Activated CD4-positive, alpha-beta T cell treated with anti-CD3 and anti-CD28 coated beads, Interleukin-2, amount 10 ng/mL, durations not matched to agents 24 days and 14 days (primary cell): Measurements from ENCODE around the gene DNAH10. TPM values are rescaled to one million over a fixed set of nuclear protein-coding genes. Genes with fewer than 3 reads are reported as not detected.

Source experiments
- DNase-seq: peaks from one replicate; pipeline ENCODE4 v3.0.0; 2022
- H3K27ac Mint-ChIP-seq: one replicate; pipeline ENCODE4 v1.8.0; 2022; ENCODE audit warnings: mild to moderate bottlenecking, mixed read lengths
- H3K27me3 Mint-ChIP-seq: one replicate; pipeline ENCODE4 v1.8.0; 2022; ENCODE audit warnings: mixed read lengths
- H3K36me3 Mint-ChIP-seq: one replicate; pipeline ENCODE4 v1.8.0; 2022; ENCODE audit warnings: low read depth, mild to moderate bottlenecking, mixed read lengths
- H3K4me1 Mint-ChIP-seq: one replicate; pipeline ENCODE4 v1.8.0; 2021; ENCODE audit warnings: mixed read lengths
- H3K4me3 Mint-ChIP-seq: one replicate; pipeline ENCODE4 v1.8.0; 2022; ENCODE audit warnings: mild to moderate bottlenecking, moderate library complexity, mixed read lengths
- H3K9me3 Mint-ChIP-seq: one replicate; pipeline ENCODE4 v1.8.0; 2021; ENCODE audit warnings: mixed read lengths
- intact Hi-C: fragments of 100-400 bp; cut with micrococcal nuclease; formaldehyde crosslinking; loops from one replicate; pipeline ENCODE4 v1.15.1; 2023
- total RNA-seq: library from RNA; stranded (reverse); gene quantifications from 2 replicates; pipeline ENCODE4 v1.2.3, GENCODE V29; 2022

The DNAH10 gene
- total RNA-seq, 1 donor from 2014 or later, result 0.14 TPM

- intact Hi-C loops, result no loop called here
- DNase-seq, result no peak
- Mint-ChIP-seq H3K4me1 (no peaks in the 10 kb centered on the region), H3K9me3 (no peaks in the 10 kb centered on the region), H3K4me3 (no peak overlapping the region), H3K27ac (no peak overlapping the region), H3K36me3 (no peaks in the 10 kb centered on the region), H3K27me3 (peaks cover 2% of the 10 kb centered on the region)
These were observed 115.9 kb downstream of the DNAH10 start for GRCh38 chr12:123877968-123878367.

- H3K27me3 Mint-ChIP-seq, result peaks cover 2% of the 10 kb centered on the region
- H3K27ac Mint-ChIP-seq, result no peak overlapping the region
- H3K4me1 Mint-ChIP-seq, result no peaks in the 10 kb centered on the region
- H3K9me3 Mint-ChIP-seq, result no peaks in the 10 kb centered on the region
- intact Hi-C loops, result no loop called here
- H3K4me3 Mint-ChIP-seq, result no peak overlapping the region
- H3K36me3 Mint-ChIP-seq, result no peaks in the 10 kb centered on the region
- DNase-seq, result no peak
These were observed 117.0 kb downstream of the DNAH10 start for GRCh38 chr12:123879101-123879500.

GRCh38 chr12:123879691-123880090, 117.6 kb downstream of the DNAH10 start:
- Mint-ChIP-seq H3K36me3 (no peaks in the 10 kb centered on the region), H3K27me3 (peaks cover 2% of the 10 kb centered on the region), H3K27ac (no peak overlapping the region), H3K9me3 (no peaks in the 10 kb centered on the region), H3K4me1 (no peaks in the 10 kb centered on the region), H3K4me3 (no peak overlapping the region)
- DNase-seq, result no peak
- intact Hi-C loops, result no loop called here

- DNase-seq, result no peak
- H3K27ac Mint-ChIP-seq, result no peak overlapping the region
- peaks cover 9% of the 10 kb centered on the region for H3K27me3 Mint-ChIP-seq
- no peaks in the 10 kb centered on the region for H3K9me3 Mint-ChIP-seq
- intact Hi-C loops, result no loop called here
- H3K36me3 Mint-ChIP-seq, result no peaks in the 10 kb centered on the region
- no peak overlapping the region for H3K4me3 Mint-ChIP-seq
- no peaks in the 10 kb centered on the region for H3K4me1 Mint-ChIP-seq
These were observed 120.1 kb downstream of the DNAH10 start for GRCh38 chr12:123882161-123882705.

GRCh38 chr12:123886258-123886657, 124.2 kb downstream of the DNAH10 start:
- Mint-ChIP-seq H3K27me3 (peaks cover 9% of the 10 kb centered on the region), H3K36me3 (no peaks in the 10 kb centered on the region), H3K4me3 (no peak overlapping the region), H3K4me1 (no peaks in the 10 kb centered on the region), H3K9me3 (no peaks in the 10 kb centered on the region), H3K27ac (no peak overlapping the region)
- DNase-seq, result no peak
- intact Hi-C loops, result no loop called here

GRCh38 chr12:123886931-123887582, 125.0 kb downstream of the DNAH10 start:
- H3K36me3 Mint-ChIP-seq, result no peaks in the 10 kb centered on the region
- no peak overlapping the region for H3K27ac Mint-ChIP-seq
- H3K27me3 Mint-ChIP-seq, result peaks cover 9% of the 10 kb centered on the region
- DNase-seq, result no peak
- intact Hi-C loops, result no loop called here
- no peaks in the 10 kb centered on the region for H3K4me1 Mint-ChIP-seq
- no peaks in the 10 kb centered on the region for H3K9me3 Mint-ChIP-seq
- no peak overlapping the region for H3K4me3 Mint-ChIP-seq

- Mint-ChIP-seq H3K4me1 (no peaks in the 10 kb centered on the region), H3K27me3 (peaks cover 9% of the 10 kb centered on the region), H3K9me3 (no peaks in the 10 kb centered on the region), H3K36me3 (no peaks in the 10 kb centered on the region), H3K4me3 (no peak overlapping the region), H3K27ac (no peak overlapping the region)
- intact Hi-C loops, result no loop called here
- DNase-seq, result no peak
These were observed 126.9 kb downstream of the DNAH10 start for GRCh38 chr12:123888989-123889388.

- DNase-seq, result no peak
- no peaks in the 10 kb centered on the region for H3K9me3 Mint-ChIP-seq
- H3K27ac Mint-ChIP-seq, result no peak overlapping the region
- intact Hi-C loops, result no loop called here
- H3K27me3 Mint-ChIP-seq, result peaks cover 9% of the 10 kb centered on the region
- no peaks in the 10 kb centered on the region for H3K36me3 Mint-ChIP-seq
- H3K4me1 Mint-ChIP-seq, result no peaks in the 10 kb centered on the region
- no peak overlapping the region for H3K4me3 Mint-ChIP-seq
These were observed 127.9 kb downstream of the DNAH10 start for GRCh38 chr12:123889848-123890535.

GRCh38 chr12:123890536-123890902, 128.4 kb downstream of the DNAH10 start:
- H3K36me3 Mint-ChIP-seq, result no peaks in the 10 kb centered on the region
- intact Hi-C loops, result no loop called here

GRCh38 chr12:123891011-123891410, 128.9 kb downstream of the DNAH10 start:
- Mint-ChIP-seq H3K4me1 (no peaks in the 10 kb centered on the region), H3K4me3 (no peak overlapping the region), H3K36me3 (no peaks in the 10 kb centered on the region)

More at GRCh38 chr12:123890536-123890902, 128.4 kb downstream of the DNAH10 start:
- no peaks in the 10 kb centered on the region for H3K9me3 Mint-ChIP-seq
- DNase-seq, result no peak
- no peak overlapping the region for H3K4me3 Mint-ChIP-seq
- H3K27ac Mint-ChIP-seq, result no peak overlapping the region
- H3K4me1 Mint-ChIP-seq, result no peaks in the 10 kb centered on the region
- peaks cover 5% of the 10 kb centered on the region for H3K27me3 Mint-ChIP-seq

GRCh38 chr12:123891516-123892179, 129.5 kb downstream of the DNAH10 start:
- Mint-ChIP-seq H3K27me3 (no peaks in the 10 kb centered on the region), H3K4me3 (no peak overlapping the region), H3K27ac (no peak overlapping the region), H3K9me3 (no peaks in the 10 kb centered on the region), H3K36me3 (no peaks in the 10 kb centered on the region), H3K4me1 (no peaks in the 10 kb centered on the region)
- no peak for DNase-seq
- intact Hi-C loops, result no loop called here

More at GRCh38 chr12:123891011-123891410, 128.9 kb downstream of the DNAH10 start:
- intact Hi-C loops, result no loop called here
- H3K9me3 Mint-ChIP-seq, result no peaks in the 10 kb centered on the region
- no peak for DNase-seq
- H3K27ac Mint-ChIP-seq, result no peak overlapping the region
- H3K27me3 Mint-ChIP-seq, result peaks cover 4% of the 10 kb centered on the region

- no peak for DNase-seq
- H3K4me3 Mint-ChIP-seq, result no peak overlapping the region
- no peaks in the 10 kb centered on the region for H3K27me3 Mint-ChIP-seq
- H3K4me1 Mint-ChIP-seq, result no peaks in the 10 kb centered on the region
- no peaks in the 10 kb centered on the region for H3K36me3 Mint-ChIP-seq
- H3K9me3 Mint-ChIP-seq, result no peaks in the 10 kb centered on the region
- H3K27ac Mint-ChIP-seq, result no peak overlapping the region
- intact Hi-C loops, result no loop called here
These were observed 130.1 kb downstream of the DNAH10 start for GRCh38 chr12:123892180-123892559.

GRCh38 chr12:123892853-123893252, 130.8 kb downstream of the DNAH10 start:
- no peak overlapping the region for H3K27ac Mint-ChIP-seq
- no peaks in the 10 kb centered on the region for H3K4me1 Mint-ChIP-seq
- H3K27me3 Mint-ChIP-seq, result no peaks in the 10 kb centered on the region
- H3K9me3 Mint-ChIP-seq, result no peaks in the 10 kb centered on the region
- no peak overlapping the region for H3K4me3 Mint-ChIP-seq
- intact Hi-C loops, result no loop called here
- DNase-seq, result no peak
- H3K36me3 Mint-ChIP-seq, result no peaks in the 10 kb centered on the region

- H3K36me3 Mint-ChIP-seq, result no peaks in the 10 kb centered on the region
These were observed 131.2 kb downstream of the DNAH10 start for GRCh38 chr12:123893276-123893675.

More at GRCh38 chr12:123893276-123893675, 131.2 kb downstream of the DNAH10 start:
- Mint-ChIP-seq H3K4me3 (no peak overlapping the region), H3K9me3 (no peaks in the 10 kb centered on the region), H3K27ac (no peak overlapping the region), H3K4me1 (no peaks in the 10 kb centered on the region), H3K27me3 (no peaks in the 10 kb centered on the region)
- no peak for DNase-seq
- intact Hi-C loops, result no loop called here
